ENCODE results near the gene NKAIN4. TPM values are rescaled to one million over a fixed set of nuclear protein-coding genes. Genes with fewer than 3 reads are reported as not detected.

NKAIN4 gene
- total and polyA plus RNA-seq, 7 donors, result not detected

- TF ChIP-seq CTCF (IDR thresholded peaks at IDR 0.05), result no peak
- no peaks in the 10 kb centered on the region for H3K4me1 ChIP-seq
- H3K27me3 ChIP-seq (ENCODE audit: insufficient read depth in 3 of 3, low read length in 2 of 3), result peaks cover 0 to 29% (median 7%) of the 10 kb centered on the region in 3 donors
- H3K36me3 ChIP-seq (ENCODE audit: insufficient read depth in 1 of 2, low read depth in 1 of 2), result peaks cover 6 to 37% of the 10 kb centered on the region in 2 donors
- WGBS, 3 donors, result 70 to 75% (median 73%) methylated on average over 15 to 17 of the region's 17 CpGs
- DNase-seq (peak in 1 of 2 donors; percentile 14), ATAC-seq (peak in 3 of 4 donors; percentile 5 to 16 (median 12))
- no peak overlapping the region for H3K4me3 ChIP-seq
- no peak overlapping the region for H3K27ac ChIP-seq
- intact Hi-C loops (cut with DNase I), result no loop called here
- H3K9me3 ChIP-seq, result no peaks in the 10 kb centered on the region
These were observed 35.9 kb upstream of the NKAIN4 start for GRCh38 chr20:63290136-63290676.

DNA sequence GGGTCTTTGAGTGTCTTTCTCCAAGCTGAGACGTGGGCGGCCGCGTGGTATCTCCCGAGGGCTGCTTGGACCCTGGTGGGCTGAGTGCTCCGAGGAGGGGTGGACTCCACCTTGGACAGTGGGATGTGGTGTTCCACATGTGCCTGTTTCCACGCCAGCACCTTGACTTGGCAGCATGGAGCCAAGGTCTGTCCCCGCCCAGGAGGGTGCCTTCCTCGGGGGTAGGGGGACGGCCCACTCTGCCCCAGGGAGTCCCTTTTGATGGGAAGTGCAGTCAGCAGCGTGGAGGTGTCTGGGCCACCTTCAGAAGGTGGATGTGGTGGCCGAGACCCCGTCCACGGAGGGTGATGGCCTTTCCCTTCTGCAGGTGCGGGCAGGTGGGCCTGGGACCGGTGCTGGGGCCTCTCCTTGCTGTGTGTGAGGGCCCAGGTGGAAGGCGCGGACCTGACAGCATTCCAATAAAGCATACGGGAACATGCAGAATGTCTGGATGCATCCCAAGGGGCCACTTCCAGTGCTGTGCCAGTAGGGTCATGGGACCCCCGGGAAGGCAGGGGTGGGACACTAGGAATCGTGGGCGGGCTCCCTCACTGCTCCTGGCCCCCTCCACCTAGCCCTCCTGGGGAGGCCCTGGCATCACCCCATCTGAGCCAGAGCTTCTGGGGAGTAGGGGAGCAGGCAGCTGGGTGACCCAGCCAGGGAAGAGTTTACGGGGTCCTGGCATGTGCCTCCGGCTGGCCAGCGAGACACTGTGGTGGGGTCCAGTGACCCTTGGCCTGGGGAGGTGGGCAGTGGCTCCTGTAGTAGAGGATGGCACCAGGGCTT is 35.3 kb upstream of the NKAIN4 start:
- no peaks in the 10 kb centered on the region for H3K4me1 ChIP-seq
- ATAC-seq (no peak), DNase-seq (peak in 1 of 2 donors; percentile 17)
- H3K36me3 ChIP-seq (ENCODE audit: insufficient read depth in 1 of 2, low read depth in 1 of 2), result peaks cover 6 to 44% of the 10 kb centered on the region in 2 donors
- H3K27me3 ChIP-seq (ENCODE audit: insufficient read depth in 3 of 3, low read length in 2 of 3), result peaks cover 0 to 23% (median 6%) of the 10 kb centered on the region in 3 donors
- no peak overlapping the region for H3K27ac ChIP-seq
- no peak for TF ChIP-seq CTCF (IDR thresholded peaks at IDR 0.05)
- no peak overlapping the region for H3K4me3 ChIP-seq
- intact Hi-C loops (cut with DNase I), result no loop called here
- no peaks in the 10 kb centered on the region for H3K9me3 ChIP-seq
- WGBS, 3 donors, result 86 to 90% (median 87%) methylated on average over 25 of the region's 25 CpGs

DNA sequence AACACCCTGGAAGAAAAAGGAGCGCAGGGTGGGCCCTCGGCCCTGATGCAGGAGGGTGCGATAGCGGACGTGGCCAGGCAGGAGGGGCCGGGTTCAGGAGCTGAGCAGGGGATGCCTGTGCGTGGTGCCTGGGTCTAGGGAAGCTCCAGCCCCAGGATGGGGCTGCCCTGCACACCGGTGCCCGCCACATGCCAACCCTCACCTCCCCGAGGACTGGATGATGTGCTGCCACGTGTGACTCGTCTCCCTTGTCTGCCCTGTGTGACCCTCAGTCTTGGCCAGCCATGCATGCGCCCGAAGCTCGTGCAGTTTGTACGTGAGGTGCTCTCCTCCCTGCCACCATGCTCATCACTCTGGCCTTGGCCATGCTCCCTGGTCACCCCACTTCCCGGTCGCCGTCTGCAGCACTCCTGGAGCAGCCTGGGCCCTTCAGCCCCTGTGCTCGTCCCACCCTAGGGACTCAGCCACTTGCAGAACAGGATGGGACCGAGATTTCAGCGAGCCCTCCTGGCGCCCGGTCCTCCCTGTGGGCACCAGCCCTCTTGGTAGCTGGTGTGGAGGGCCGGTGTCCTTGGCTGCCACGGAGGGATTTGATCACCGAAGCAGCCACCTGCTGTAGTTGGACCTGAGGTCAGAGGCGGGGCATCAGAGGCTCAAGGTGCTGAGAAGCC is 34.5 kb upstream of the NKAIN4 start:
- intact Hi-C loops (cut with DNase I), result no loop called here
- Histone ChIP-seq H3K4me1 (no peaks in the 10 kb centered on the region), H3K4me3 (no peak overlapping the region), H3K27me3 (ENCODE audit: insufficient read depth in 3 of 3, low read length in 2 of 3) (peaks cover 0 to 17% (median 0%) of the 10 kb centered on the region in 3 donors), H3K9me3 (no peaks in the 10 kb centered on the region), H3K27ac (no peak overlapping the region), H3K36me3 (ENCODE audit: insufficient read depth in 1 of 2, low read depth in 1 of 2) (peaks cover 6 to 50% of the 10 kb centered on the region in 2 donors)
- 77 to 83% (median 82%) methylated on average over 28 of the region's 28 CpGs for WGBS, 3 donors
- ATAC-seq, result no peak
- TF ChIP-seq CTCF (IDR thresholded peaks at IDR 0.05), result no peak
- DNase-seq, result peak in 1 of 2 donors; percentile 12

GRCh38 chr20:63287697-63288580 is 33.7 kb upstream of the NKAIN4 start:
- Histone ChIP-seq H3K4me1 (no peaks in the 10 kb centered on the region), H3K27me3 (ENCODE audit: insufficient read depth in 3 of 3, low read length in 2 of 3) (peaks cover 0 to 10% (median 0%) of the 10 kb centered on the region in 3 donors), H3K36me3 (ENCODE audit: insufficient read depth in 1 of 2, low read depth in 1 of 2) (peaks cover 6 to 58% of the 10 kb centered on the region in 2 donors), H3K4me3 (no peak overlapping the region), H3K27ac (no peak overlapping the region), H3K9me3 (no peaks in the 10 kb centered on the region)
- DNase-seq, result peak in 1 of 2 donors; percentile 10
- no peak for ATAC-seq
- WGBS, 3 donors, result 86 to 89% (median 87%) methylated on average over 53 to 55 of the region's 55 CpGs
- intact Hi-C loops (cut with DNase I), result no loop called here
- no peak for TF ChIP-seq CTCF (IDR thresholded peaks at IDR 0.05)
